HepG2 (cell line): ENCODE measurements around the gene ATP6V1C2. TPM values are rescaled to one million over a fixed set of nuclear protein-coding genes. Genes with fewer than 3 reads are reported as not detected.

Source experiments
- ATF7-NPFF ChIP-seq: sonication (generic); formaldehyde crosslinking; IDR thresholded peaks from 2 replicates; pipeline ENCODE4 v1.8.1; 2023; ENCODE audit warnings: mild to moderate bottlenecking, low read depth, missing genetic modification reagents, moderate library complexity
- ATM ChIP-seq: fragments of 450-650 bp; IDR thresholded peaks from 2 replicates; pipeline ENCODE4 v1.7.1; 2017; ENCODE audit warnings: mild to moderate bottlenecking, borderline replicate concordance
- FOXJ3 ChIP-seq: sonication (generic); formaldehyde crosslinking; IDR thresholded peaks from 2 replicates; pipeline ENCODE4 v1.4.0; 2020; ENCODE audit warnings: missing genetic modification reagents, mild to moderate bottlenecking, borderline replicate concordance
- HNF4A ChIP-seq: sonication (generic); formaldehyde crosslinking; IDR thresholded peaks from 2 replicates; pipeline ENCODE4 v1.4.0; 2020; ENCODE audit warnings: missing genetic modification reagents
- NFKBIZ ChIP-seq: IDR thresholded peaks from 2 replicates; pipeline ENCODE4 v1.6.1; 2018; ENCODE audit warnings: missing genetic modification reagents, missing compliant biosample characterization
- POLR2A ChIP-seq, 2 experiments: IDR thresholded peaks; 2 replicates each; pipeline ENCODE4 v1.6.1; 2011; ENCODE audit warnings: low read depth in 2 of 2, low read length in 2 of 2, mild to moderate bottlenecking in 1 of 2, moderate library complexity in 1 of 2; ENCODE audit not compliant: insufficient read depth in 1 of 2
- PPARG ChIP-seq: conservative IDR thresholded peaks from 2 replicates; pipeline ENCODE4 v1.6.1; 2016; ENCODE audit warnings: missing biosample characterization, missing genetic modification reagents
- RBAK ChIP-seq: sonication (generic); formaldehyde crosslinking; IDR thresholded peaks from 2 replicates; pipeline ENCODE4 v1.5.1; 2020; ENCODE audit warnings: mild to moderate bottlenecking, missing genetic modification reagents
- TBX3 ChIP-seq: fragments of 450-650 bp; IDR thresholded peaks from 2 replicates; pipeline ENCODE4 v1.6.1; 2017; ENCODE audit warnings: antibody characterized with exemption, mild to moderate bottlenecking, inconsistent platforms, borderline replicate concordance
- TEAD3 ChIP-seq: optimal IDR thresholded peaks from 2 replicates; pipeline ENCODE3; 2016; ENCODE audit warnings: borderline replicate concordance
- ZNF547 ChIP-seq: sonication (generic); formaldehyde crosslinking; IDR thresholded peaks from 2 replicates; pipeline ENCODE4 v1.5.1; 2020; ENCODE audit warnings: mild to moderate bottlenecking, missing genetic modification reagents
- polyA plus RNA-seq, 8 experiments: library from polyadenylated mRNA; depleted of rRNA in 3 of 8; stranded (reverse) in 7 of 8; unstranded in 1 of 8; fragments of >200 nt; fragmentation: Illumina TruSeq in 4 of 8; extraction: Trizol in 4 of 8; gene quantifications; 2 replicates each; pipeline versions ENCODE4 v1.2.1 to v1.2.3, GENCODE V29; 2011 to 2016; ENCODE audit warnings: low read depth in 4 of 8, missing spikeins in 1 of 8, mixed read lengths in 1 of 8; ENCODE audit not compliant: insufficient read depth in 1 of 8
- total RNA-seq, 5 experiments: library from RNA; depleted of rRNA; stranded (reverse); fragments of >200 nt; fragmentation: Illumina TruSeq; extraction: Trizol; gene quantifications; 2 replicates each; pipeline ENCODE4 v1.2.3, GENCODE V29; 2016; ENCODE audit warnings: low read depth in 1 of 5
- TF ChIP-seq, protein P1 (sequence below): sonication (generic); formaldehyde crosslinking; conservative IDR thresholded peaks from 2 replicates; pipeline ENCODE4 v1.4.0; 2020; ENCODE audit warnings: missing genetic modification reagents
- TF ChIP-seq, protein P2 (sequence below): sonication (generic); formaldehyde crosslinking; IDR thresholded peaks from 2 replicates; pipeline ENCODE4 v1.4.0; 2020; ENCODE audit warnings: missing genetic modification reagents
- TF ChIP-seq, protein P3 (sequence below): sonication (generic); formaldehyde crosslinking; IDR thresholded peaks from 2 replicates; pipeline ENCODE4 v1.5.1; 2020; ENCODE audit warnings: missing genetic modification reagents, mild to moderate bottlenecking, borderline replicate concordance
- TF ChIP-seq, protein P4 (sequence below): sonication (generic); formaldehyde crosslinking; IDR thresholded peaks from 2 replicates; pipeline ENCODE4 v1.5.1; 2020; ENCODE audit warnings: mild to moderate bottlenecking, missing genetic modification reagents
- TF ChIP-seq, protein P5 (sequence below): sonication (generic); formaldehyde crosslinking; IDR thresholded peaks from 2 replicates; pipeline ENCODE4 v1.8.0; 2022; ENCODE audit warnings: mild to moderate bottlenecking, missing genetic modification reagents
- TF ChIP-seq, protein P6 (sequence below): IDR thresholded peaks from 2 replicates; pipeline ENCODE4 v1.6.1; 2016

Gene ATP6V1C2
- total and polyA plus RNA-seq, 2 of the 13 experiments (the other 11 are each of a cell fraction or from before 2014, with no cell fraction given) = 0.04 to 0.29 TPM

DNA sequence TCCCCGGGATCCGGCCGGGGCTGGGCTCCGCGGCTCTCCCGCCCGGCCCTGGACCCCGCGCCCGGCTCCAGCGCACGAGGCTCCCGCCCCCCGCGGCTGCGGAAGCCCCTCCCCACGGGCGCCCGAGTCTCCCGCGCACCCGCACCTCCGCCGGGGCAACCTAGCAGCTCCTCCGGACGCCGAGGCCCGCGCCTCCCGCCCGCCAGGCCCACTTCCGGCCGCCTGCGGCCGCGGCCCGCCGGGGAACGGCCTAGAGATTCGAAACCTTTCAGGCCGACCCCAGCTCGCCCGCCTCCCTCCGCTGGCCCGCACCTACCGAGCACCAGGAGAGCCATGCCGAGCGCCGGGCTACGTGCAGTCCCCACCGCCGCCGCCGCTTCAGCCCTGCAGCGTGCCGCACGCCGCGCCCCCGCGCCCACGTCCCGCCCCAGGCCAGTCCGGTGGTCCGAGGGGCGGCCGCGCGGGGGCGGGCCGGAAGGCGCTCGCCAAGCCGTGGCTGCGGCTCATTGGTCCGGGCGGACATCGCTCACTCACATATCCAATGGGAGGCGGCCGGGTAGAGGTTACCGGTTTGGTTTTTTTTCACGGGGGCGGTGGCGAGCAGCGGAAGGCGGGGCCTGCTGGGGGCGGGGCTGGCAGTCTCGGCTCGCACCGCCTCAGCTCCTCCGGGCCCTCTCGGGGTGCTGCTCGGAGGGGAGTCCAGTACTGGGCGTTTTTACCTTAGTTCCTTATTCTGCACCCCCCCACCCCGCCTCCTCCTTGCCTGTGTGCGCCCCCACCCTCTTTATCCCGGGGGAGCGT lies 91.1 kb downstream of the ATP6V1C2 start, which contains the start of gene PDIA6 (continued):
- peak; percentile 70; the same call in 1 of the 2 replicates for TF ChIP-seq ATF7-NPFF (CRISPR knock-in tag)
- TF ChIP-seq, protein P1, sequence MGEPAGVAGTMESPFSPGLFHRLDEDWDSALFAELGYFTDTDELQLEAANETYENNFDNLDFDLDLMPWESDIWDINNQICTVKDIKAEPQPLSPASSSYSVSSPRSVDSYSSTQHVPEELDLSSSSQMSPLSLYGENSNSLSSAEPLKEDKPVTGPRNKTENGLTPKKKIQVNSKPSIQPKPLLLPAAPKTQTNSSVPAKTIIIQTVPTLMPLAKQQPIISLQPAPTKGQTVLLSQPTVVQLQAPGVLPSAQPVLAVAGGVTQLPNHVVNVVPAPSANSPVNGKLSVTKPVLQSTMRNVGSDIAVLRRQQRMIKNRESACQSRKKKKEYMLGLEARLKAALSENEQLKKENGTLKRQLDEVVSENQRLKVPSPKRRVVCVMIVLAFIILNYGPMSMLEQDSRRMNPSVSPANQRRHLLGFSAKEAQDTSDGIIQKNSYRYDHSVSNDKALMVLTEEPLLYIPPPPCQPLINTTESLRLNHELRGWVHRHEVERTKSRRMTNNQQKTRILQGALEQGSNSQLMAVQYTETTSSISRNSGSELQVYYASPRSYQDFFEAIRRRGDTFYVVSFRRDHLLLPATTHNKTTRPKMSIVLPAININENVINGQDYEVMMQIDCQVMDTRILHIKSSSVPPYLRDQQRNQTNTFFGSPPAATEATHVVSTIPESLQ = 0 out of 2 replicates have a peak, but pooled peaks have one; percentile 21
- TF ChIP-seq, protein P2, sequence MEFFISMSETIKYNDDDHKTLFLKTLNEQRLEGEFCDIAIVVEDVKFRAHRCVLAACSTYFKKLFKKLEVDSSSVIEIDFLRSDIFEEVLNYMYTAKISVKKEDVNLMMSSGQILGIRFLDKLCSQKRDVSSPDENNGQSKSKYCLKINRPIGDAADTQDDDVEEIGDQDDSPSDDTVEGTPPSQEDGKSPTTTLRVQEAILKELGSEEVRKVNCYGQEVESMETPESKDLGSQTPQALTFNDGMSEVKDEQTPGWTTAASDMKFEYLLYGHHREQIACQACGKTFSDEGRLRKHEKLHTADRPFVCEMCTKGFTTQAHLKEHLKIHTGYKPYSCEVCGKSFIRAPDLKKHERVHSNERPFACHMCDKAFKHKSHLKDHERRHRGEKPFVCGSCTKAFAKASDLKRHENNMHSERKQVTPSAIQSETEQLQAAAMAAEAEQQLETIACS (CRISPR knock-in tag) = 0 out of 2 replicates have a peak, but pooled peaks have one; percentile 15
- no peak for TF ChIP-seq ATM
- TF ChIP-seq, protein P3, sequence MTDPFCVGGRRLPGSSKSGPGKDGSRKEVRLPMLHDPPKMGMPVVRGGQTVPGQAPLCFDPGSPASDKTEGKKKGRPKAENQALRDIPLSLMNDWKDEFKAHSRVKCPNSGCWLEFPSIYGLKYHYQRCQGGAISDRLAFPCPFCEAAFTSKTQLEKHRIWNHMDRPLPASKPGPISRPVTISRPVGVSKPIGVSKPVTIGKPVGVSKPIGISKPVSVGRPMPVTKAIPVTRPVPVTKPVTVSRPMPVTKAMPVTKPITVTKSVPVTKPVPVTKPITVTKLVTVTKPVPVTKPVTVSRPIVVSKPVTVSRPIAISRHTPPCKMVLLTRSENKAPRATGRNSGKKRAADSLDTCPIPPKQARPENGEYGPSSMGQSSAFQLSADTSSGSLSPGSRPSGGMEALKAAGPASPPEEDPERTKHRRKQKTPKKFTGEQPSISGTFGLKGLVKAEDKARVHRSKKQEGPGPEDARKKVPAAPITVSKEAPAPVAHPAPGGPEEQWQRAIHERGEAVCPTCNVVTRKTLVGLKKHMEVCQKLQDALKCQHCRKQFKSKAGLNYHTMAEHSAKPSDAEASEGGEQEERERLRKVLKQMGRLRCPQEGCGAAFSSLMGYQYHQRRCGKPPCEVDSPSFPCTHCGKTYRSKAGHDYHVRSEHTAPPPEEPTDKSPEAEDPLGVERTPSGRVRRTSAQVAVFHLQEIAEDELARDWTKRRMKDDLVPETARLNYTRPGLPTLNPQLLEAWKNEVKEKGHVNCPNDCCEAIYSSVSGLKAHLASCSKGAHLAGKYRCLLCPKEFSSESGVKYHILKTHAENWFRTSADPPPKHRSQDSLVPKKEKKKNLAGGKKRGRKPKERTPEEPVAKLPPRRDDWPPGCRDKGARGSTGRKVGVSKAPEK (CRISPR knock-in tag) = no peak
- TF ChIP-seq NFKBIZ = no peak
- TF ChIP-seq, protein P4, sequence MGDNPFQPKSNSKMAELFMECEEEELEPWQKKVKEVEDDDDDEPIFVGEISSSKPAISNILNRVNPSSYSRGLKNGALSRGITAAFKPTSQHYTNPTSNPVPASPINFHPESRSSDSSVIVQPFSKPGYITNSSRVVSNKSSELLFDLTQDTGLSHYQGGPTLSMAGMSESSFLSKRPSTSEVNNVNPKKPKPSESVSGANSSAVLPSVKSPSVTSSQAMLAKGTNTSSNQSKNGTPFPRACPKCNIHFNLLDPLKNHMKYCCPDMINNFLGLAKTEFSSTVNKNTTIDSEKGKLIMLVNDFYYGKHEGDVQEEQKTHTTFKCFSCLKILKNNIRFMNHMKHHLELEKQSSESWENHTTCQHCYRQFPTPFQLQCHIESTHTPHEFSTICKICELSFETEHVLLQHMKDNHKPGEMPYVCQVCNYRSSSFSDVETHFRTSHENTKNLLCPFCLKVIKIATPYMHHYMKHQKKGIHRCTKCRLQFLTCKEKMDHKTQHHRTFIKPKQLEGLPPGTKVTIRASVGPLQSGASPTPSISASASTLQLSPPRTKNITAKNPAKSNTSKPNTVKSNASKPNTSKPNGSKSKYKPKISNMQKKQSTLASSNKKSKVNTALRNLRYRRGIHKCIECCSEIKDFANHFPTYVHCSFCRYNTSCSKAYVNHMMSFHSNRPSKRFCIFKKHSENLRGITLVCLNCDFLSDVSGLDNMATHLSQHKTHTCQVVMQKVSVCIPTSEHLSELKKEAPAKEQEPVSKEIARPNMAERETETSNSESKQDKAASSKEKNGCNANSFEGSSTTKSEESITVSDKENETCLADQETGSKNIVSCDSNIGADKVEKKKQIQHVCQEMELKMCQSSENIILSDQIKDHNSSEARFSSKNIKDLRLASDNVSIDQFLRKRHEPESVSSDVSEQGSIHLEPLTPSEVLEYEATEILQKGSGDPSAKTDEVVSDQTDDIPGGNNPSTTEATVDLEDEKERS (CRISPR knock-in tag) = no peak
- TF ChIP-seq FOXJ3 = no peak
- TF ChIP-seq TEAD3 (CRISPR knock-in tag) = no peak
- peak; percentile 48 to 90 for TF ChIP-seq POLR2A (IDR thresholded peaks at IDR 0.05; ENCODE audit: insufficient read depth in 1 of 2, low read depth in 2 of 2, low read length in 2 of 2)
- no peak for TF ChIP-seq RBAK (CRISPR knock-in tag)
- TF ChIP-seq, protein P5, sequence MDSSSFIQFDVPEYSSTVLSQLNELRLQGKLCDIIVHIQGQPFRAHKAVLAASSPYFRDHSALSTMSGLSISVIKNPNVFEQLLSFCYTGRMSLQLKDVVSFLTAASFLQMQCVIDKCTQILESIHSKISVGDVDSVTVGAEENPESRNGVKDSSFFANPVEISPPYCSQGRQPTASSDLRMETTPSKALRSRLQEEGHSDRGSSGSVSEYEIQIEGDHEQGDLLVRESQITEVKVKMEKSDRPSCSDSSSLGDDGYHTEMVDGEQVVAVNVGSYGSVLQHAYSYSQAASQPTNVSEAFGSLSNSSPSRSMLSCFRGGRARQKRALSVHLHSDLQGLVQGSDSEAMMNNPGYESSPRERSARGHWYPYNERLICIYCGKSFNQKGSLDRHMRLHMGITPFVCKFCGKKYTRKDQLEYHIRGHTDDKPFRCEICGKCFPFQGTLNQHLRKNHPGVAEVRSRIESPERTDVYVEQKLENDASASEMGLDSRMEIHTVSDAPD (CRISPR knock-in tag) = no peak
- TF ChIP-seq PPARG (CRISPR knock-in tag) = no peak
- TF ChIP-seq ZNF547 (CRISPR knock-in tag) = peak; percentile 60
- TF ChIP-seq TBX3 = no peak
- no peak for TF ChIP-seq HNF4A
- TF ChIP-seq, protein P6, sequence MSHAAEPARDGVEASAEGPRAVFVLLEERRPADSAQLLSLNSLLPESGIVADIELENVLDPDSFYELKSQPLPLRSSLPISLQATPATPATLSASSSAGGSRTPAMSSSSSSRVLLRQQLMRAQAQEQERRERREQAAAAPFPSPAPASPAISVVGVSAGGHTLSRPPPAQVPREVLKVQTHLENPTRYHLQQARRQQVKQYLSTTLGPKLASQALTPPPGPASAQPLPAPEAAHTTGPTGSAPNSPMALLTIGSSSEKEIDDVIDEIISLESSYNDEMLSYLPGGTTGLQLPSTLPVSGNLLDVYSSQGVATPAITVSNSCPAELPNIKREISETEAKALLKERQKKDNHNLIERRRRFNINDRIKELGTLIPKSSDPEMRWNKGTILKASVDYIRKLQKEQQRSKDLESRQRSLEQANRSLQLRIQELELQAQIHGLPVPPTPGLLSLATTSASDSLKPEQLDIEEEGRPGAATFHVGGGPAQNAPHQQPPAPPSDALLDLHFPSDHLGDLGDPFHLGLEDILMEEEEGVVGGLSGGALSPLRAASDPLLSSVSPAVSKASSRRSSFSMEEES (CRISPR knock-in tag) = no peak
